Mesothelial cell of epicardium (in vitro differentiated cells): Measurements from ENCODE around the gene CDKAL1. TPM values are rescaled to one million over a fixed set of nuclear protein-coding genes. Genes with fewer than 3 reads are reported as not detected.

Experiments
- DNase-seq, 2 experiments: peaks; one replicate each; pipeline ENCODE4 v3.0.0; 2021; ENCODE audit warnings: low spot score in 2 of 2; ENCODE audit not compliant: unreplicated experiment in 2 of 2
- H3K27ac Mint-ChIP-seq: 2 replicates; pipeline ENCODE4 v1.8.0; 2021; ENCODE audit warnings: mixed read lengths
- H3K27me3 Mint-ChIP-seq: 2 replicates; pipeline ENCODE4 v1.8.0; 2021; ENCODE audit warnings: low read depth, mixed read lengths
- H3K36me3 Mint-ChIP-seq: 2 replicates; pipeline ENCODE4 v1.8.0; 2021; ENCODE audit warnings: mixed read lengths
- H3K4me1 Mint-ChIP-seq: 2 replicates; pipeline ENCODE4 v1.8.0; 2021; ENCODE audit warnings: mixed read lengths
- H3K4me3 Mint-ChIP-seq: 2 replicates; pipeline ENCODE4 v1.8.0; 2021; ENCODE audit warnings: mild to moderate bottlenecking, moderate library complexity, mixed read lengths
- H3K9me3 Mint-ChIP-seq: 2 replicates; pipeline ENCODE4 v1.8.0; 2021; ENCODE audit warnings: mixed read lengths
- total RNA-seq: library from RNA; stranded (reverse); gene quantifications from 3 replicates; pipeline ENCODE4 v1.2.1, GENCODE V29; 2021
- TF ChIP-seq, protein P1 (sequence below): fragments of 200-600 bp; sonication (generic); IDR thresholded peaks from one replicate; pipeline ENCODE4 v1.5.0; 2021; ENCODE audit warnings: antibody characterized with exemption; ENCODE audit not compliant: unreplicated experiment

Gene CDKAL1
- total RNA-seq, 1 donor from 2014 or later = 22.6 TPM

DNA sequence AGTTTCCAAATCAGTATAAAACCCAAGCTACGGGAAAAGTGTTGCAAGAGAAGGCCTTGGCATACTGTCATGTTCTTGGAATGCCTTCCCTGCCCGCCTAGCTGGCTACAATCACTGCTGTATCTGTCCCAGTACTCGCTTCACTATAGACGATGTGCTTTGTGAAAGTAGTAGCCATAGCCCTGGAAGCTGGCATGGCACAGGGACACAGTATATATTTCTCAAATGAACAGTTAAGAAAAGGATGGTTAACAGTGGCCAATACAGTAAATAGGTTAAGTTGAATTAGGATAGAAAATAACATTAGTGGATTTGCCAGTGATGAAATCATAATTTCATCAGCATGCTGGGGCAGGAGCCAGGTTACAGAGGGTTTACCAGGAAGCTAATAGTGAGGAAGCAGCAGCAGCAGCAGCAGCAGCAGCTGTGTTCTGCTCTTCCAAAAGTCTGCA, 499.3 kb downstream of the CDKAL1 start:
- Mint-ChIP-seq H3K36me3 (peaks cover 11% of the 10 kb centered on the region), H3K27me3 (no peaks in the 10 kb centered on the region), H3K4me1 (peaks cover 11% of the 10 kb centered on the region), H3K4me3 (no peak overlapping the region), H3K9me3 (peaks cover 6% of the 10 kb centered on the region), H3K27ac (peak overlapping the region; percentile 35)
- no peak for DNase-seq
- TF ChIP-seq, protein P1, sequence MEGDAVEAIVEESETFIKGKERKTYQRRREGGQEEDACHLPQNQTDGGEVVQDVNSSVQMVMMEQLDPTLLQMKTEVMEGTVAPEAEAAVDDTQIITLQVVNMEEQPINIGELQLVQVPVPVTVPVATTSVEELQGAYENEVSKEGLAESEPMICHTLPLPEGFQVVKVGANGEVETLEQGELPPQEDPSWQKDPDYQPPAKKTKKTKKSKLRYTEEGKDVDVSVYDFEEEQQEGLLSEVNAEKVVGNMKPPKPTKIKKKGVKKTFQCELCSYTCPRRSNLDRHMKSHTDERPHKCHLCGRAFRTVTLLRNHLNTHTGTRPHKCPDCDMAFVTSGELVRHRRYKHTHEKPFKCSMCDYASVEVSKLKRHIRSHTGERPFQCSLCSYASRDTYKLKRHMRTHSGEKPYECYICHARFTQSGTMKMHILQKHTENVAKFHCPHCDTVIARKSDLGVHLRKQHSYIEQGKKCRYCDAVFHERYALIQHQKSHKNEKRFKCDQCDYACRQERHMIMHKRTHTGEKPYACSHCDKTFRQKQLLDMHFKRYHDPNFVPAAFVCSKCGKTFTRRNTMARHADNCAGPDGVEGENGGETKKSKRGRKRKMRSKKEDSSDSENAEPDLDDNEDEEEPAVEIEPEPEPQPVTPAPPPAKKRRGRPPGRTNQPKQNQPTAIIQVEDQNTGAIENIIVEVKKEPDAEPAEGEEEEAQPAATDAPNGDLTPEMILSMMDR = no peak

DNA sequence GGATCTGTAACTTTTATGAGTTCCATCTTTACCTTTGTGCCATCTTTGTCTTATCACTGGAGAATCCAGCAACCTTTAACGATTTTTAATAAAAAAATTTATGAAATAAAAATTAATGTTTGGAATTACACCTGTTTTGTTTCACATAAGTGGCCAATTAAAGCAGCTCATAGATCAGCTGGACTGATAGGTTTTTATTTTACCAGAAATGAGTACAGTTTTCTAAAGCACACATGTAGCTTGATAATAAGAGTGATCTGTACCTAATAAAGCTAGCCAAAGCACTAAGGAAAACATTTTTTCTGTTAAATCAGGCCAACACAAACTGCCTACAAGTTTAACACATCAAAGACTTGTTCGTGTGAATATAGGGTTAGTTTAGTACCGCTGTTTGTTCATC, 500.1 kb downstream of the CDKAL1 start:
- peaks cover 11% of the 10 kb centered on the region for H3K4me1 Mint-ChIP-seq
- no peak overlapping the region for H3K27ac Mint-ChIP-seq
- H3K27me3 Mint-ChIP-seq = no peaks in the 10 kb centered on the region
- H3K9me3 Mint-ChIP-seq = peaks cover 2% of the 10 kb centered on the region
- no peak overlapping the region for H3K4me3 Mint-ChIP-seq
- DNase-seq = no peak
- peaks cover 6% of the 10 kb centered on the region for H3K36me3 Mint-ChIP-seq
- TF ChIP-seq, protein P1 = no peak

DNA sequence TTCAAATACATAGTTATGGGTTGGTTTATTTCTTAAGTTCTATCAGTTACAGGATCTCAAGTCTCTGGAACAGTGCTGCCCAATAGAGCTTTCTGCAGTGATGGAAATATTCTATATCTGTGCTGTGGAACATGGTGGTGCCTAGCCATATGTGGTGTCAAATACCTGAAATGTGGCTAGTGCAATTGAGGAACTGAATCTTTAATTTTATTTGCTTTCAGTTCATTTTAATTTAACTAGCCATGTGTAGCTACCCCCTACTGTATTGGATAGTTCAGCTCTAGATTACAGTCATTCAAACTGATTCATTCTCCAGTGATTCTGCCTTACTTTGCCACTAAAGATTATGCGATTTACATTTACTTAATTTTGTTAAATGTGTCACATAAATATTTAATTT, 503.2 kb downstream of the CDKAL1 start:
- H3K27me3 Mint-ChIP-seq = no peaks in the 10 kb centered on the region
- H3K4me1 Mint-ChIP-seq = peaks cover 11% of the 10 kb centered on the region
- TF ChIP-seq, protein P1 = no peak
- H3K9me3 Mint-ChIP-seq = no peaks in the 10 kb centered on the region
- H3K36me3 Mint-ChIP-seq = no peaks in the 10 kb centered on the region
- H3K4me3 Mint-ChIP-seq = no peak overlapping the region
- no peak overlapping the region for H3K27ac Mint-ChIP-seq
- DNase-seq = no peak

- Mint-ChIP-seq H3K4me3 (no peak overlapping the region), H3K9me3 (no peaks in the 10 kb centered on the region), H3K27ac (no peak overlapping the region), H3K27me3 (no peaks in the 10 kb centered on the region), H3K36me3 (no peaks in the 10 kb centered on the region), H3K4me1 (peaks cover 19% of the 10 kb centered on the region)
- no peak for DNase-seq
- TF ChIP-seq, protein P1 = no peak
Observed at GRCh38 chr6:21039926-21040325, 505.7 kb downstream of the CDKAL1 start.

DNA sequence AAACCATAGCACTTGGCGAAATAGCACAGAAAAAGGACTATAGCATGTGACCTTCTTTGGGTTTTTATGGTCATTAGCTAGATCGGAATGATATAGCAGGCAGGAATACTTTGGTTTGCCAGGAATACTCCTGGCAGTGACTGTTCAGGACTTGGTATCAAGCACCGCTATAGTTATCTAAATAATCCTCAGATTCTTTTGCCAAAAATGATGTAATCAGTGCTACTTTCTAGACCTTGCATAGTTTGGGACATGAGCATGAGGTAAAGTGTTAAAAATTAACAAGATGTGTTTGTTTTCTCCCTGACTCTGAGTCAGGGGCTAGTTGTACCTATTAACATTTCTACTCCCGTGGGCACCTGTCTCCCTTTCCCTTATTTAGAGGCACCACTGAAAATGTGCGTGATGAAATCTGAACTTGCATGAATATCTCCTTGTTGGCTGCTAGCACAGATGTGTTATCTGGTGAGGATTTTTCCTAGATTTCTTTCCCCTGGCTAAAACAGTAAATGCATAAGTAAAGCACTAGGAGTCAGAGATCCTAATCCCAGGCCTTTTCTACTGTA, 511.0 kb downstream of the CDKAL1 start:
- no peak overlapping the region for H3K27ac Mint-ChIP-seq
- DNase-seq = no peak
- peaks cover 33% of the 10 kb centered on the region for H3K4me1 Mint-ChIP-seq
- H3K4me3 Mint-ChIP-seq = no peak overlapping the region
- TF ChIP-seq, protein P1 = no peak
- H3K9me3 Mint-ChIP-seq = no peaks in the 10 kb centered on the region
- no peaks in the 10 kb centered on the region for H3K27me3 Mint-ChIP-seq
- peaks cover 2% of the 10 kb centered on the region for H3K36me3 Mint-ChIP-seq

DNA sequence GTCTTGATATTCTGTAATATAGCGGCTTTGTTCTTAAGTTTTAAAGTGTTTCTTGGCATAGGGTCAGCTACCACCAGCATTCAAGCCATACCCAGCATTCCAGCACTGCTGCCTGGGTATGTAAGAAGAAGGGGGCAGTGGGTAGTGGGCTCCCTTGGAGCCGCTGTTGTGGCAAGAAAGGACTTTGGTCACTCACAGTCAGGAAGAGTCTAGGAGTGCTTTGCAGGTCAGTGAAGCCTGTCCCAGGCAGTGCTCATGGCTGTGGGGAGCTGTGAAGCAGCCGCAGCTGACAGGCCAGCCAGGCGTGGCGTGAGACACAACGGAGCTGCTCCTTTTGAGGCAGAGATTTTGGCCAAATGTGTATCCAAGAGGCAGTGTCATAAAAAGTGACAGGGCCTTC, 512.0 kb downstream of the CDKAL1 start:
- Mint-ChIP-seq H3K36me3 (peaks cover 2% of the 10 kb centered on the region), H3K27ac (no peak overlapping the region), H3K9me3 (no peaks in the 10 kb centered on the region), H3K4me3 (no peak overlapping the region), H3K4me1 (peaks cover 33% of the 10 kb centered on the region), H3K27me3 (no peaks in the 10 kb centered on the region)
- no peak for DNase-seq
- TF ChIP-seq, protein P1 = no peak
